ENCODE results near the gene URI1.
"Not testable (repeated sequence)": the region's sequence is repeated elsewhere in the genome, so short reads cannot be mapped to it uniquely, and the experiment has no call there.

The URI1 gene

DNA sequence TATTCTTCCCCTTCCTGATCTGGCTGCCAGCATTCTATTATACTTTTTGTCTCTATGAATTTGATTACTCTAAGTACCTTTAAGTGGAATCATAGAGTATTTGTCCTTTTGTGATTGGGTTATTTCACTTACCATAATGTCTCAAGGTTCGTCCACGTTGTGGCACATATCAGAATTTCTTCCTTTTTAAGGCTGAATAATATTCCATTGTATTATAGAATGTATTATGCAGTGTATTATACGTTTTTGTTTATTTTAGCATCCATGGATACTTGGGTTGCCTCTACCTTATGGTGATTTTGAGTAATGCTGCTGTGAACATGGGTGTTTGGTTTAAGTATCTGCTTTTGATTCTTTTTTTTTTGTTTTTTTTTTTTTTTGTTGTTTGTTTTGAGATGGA, 19.3 kb downstream of the URI1 start:
- H3K4me3 ChIP-seq (ENCODE audit: low read depth, low read length): no peak overlapping the region
- DNase-seq (ENCODE audit: low read depth): no peak
- TF ChIP-seq, protein P1, sequence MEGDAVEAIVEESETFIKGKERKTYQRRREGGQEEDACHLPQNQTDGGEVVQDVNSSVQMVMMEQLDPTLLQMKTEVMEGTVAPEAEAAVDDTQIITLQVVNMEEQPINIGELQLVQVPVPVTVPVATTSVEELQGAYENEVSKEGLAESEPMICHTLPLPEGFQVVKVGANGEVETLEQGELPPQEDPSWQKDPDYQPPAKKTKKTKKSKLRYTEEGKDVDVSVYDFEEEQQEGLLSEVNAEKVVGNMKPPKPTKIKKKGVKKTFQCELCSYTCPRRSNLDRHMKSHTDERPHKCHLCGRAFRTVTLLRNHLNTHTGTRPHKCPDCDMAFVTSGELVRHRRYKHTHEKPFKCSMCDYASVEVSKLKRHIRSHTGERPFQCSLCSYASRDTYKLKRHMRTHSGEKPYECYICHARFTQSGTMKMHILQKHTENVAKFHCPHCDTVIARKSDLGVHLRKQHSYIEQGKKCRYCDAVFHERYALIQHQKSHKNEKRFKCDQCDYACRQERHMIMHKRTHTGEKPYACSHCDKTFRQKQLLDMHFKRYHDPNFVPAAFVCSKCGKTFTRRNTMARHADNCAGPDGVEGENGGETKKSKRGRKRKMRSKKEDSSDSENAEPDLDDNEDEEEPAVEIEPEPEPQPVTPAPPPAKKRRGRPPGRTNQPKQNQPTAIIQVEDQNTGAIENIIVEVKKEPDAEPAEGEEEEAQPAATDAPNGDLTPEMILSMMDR (IDR thresholded peaks at IDR 0.05; ENCODE audit: insufficient read depth, low read depth, low read length, missing control alignments): no peak

DNA sequence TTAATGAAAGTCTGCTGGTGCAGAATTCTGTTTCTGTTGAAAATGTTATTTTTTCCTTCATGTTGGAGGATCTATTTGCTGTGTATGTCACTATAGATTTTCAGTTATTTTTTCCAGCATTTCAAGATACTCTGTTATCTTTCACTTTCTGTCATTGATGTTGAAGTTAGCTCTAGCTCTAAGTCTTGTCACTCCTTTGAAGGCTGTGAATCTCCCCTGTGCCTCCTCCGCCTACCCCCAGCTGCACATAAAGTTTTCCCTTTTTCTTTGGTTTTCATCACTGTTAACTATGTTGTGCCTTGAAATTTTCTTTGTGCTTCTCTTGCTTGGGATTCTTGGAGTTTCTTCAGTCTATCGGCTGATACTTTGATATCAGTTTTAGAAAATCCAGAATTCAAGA, 20.8 kb downstream of the URI1 start:
- no peak overlapping the region for H3K4me3 ChIP-seq (ENCODE audit: low read depth, low read length)
- TF ChIP-seq, protein P1 (IDR thresholded peaks at IDR 0.05; ENCODE audit: insufficient read depth, low read depth, low read length, missing control alignments): no peak
- no peak for DNase-seq (ENCODE audit: low read depth)

DNA sequence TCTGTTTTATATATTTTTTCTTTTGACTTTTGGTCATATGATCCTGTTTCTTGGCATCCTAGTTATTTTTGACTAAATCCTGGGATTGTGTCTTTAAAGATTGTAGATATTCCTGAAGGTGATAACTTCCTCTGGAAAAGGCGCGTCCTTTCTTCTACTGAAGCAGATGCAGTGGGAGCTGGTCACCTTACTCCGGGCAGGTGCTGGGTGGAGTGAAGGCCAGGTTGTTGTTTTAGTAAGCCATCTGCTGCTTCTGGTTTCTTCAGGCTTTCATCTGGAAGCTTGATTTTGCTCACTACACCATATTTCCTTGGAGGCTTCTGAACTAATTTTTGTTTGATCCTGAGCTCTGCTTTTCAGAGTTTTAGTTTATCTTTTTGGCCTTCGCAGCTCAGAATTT, 21.5 kb downstream of the URI1 start:
- TF ChIP-seq, protein P1 (IDR thresholded peaks at IDR 0.05; ENCODE audit: insufficient read depth, low read depth, low read length, missing control alignments): no peak
- no peak overlapping the region for H3K4me3 ChIP-seq (ENCODE audit: low read depth, low read length)
- no peak for DNase-seq (ENCODE audit: low read depth)

DNA sequence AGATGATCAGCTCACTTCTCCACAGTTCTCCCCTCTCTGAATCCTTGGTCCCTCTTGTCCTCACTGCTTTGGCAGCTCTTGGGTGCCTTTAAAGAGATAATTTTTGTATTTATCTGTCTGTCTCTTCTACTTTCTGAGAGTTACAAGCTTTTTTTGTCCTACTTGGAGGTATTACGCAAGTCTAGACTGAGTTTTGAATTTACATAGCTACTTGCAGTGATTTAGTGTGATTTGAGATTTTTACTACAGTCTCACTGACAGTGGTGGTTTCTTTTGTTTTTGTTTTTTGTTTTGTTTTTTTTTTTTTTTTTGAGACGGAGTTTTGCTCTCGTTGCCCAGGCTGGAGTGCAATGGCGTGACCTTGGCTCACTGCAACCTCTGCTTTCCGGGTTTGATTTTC, 22.1 kb downstream of the URI1 start:
- no peak for DNase-seq (ENCODE audit: low read depth)
- no peak overlapping the region for H3K4me3 ChIP-seq (ENCODE audit: low read depth, low read length)
- TF ChIP-seq, protein P1 (IDR thresholded peaks at IDR 0.05; ENCODE audit: insufficient read depth, low read depth, low read length, missing control alignments): no peak

DNA sequence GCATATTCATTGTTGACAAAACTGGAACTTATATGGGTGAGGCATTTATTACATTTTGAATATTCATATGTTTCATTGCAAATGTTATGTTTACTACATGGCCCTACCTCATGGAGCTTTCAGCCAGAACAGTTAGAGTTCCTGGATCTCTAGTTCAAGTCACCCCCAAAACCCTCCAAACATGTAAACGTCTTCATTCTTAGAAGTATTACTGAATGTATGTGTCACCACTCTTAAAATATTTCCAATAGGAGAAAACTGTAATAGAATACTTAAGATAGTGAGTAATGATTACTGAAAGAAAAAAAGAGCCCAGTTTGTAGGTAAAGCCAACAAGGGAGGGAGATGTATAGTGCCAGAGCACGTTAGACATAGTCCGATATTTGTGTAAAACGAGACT, 23.5 kb downstream of the URI1 start:
- no peak for DNase-seq (ENCODE audit: low read depth)
- TF ChIP-seq, protein P1 (IDR thresholded peaks at IDR 0.05; ENCODE audit: insufficient read depth, low read depth, low read length, missing control alignments): no peak
- H3K4me3 ChIP-seq (ENCODE audit: low read depth, low read length): no peak overlapping the region

DNA sequence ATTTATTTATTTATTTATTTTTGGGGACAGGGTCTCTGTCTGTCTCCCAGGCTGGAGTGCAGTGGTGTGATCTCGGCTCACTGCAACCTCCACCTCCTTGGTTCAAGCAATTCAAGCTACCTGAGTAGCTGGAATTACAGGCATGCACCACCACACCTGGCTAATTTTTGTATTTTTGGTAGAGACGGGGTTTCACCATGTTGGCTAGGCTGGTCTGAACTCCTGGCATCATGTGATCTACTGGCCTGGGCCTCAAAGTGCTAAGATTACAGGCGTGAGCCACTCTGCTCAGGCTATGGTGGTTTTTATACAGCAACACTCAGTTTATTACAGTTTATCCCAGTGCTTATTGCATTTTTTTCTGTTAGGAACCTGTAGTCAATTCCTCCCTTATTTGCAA, 24.1 kb downstream of the URI1 start:
- not testable (repeated sequence) for DNase-seq (ENCODE audit: low read depth); H3K4me3 ChIP-seq (ENCODE audit: low read depth, low read length)

DNA sequence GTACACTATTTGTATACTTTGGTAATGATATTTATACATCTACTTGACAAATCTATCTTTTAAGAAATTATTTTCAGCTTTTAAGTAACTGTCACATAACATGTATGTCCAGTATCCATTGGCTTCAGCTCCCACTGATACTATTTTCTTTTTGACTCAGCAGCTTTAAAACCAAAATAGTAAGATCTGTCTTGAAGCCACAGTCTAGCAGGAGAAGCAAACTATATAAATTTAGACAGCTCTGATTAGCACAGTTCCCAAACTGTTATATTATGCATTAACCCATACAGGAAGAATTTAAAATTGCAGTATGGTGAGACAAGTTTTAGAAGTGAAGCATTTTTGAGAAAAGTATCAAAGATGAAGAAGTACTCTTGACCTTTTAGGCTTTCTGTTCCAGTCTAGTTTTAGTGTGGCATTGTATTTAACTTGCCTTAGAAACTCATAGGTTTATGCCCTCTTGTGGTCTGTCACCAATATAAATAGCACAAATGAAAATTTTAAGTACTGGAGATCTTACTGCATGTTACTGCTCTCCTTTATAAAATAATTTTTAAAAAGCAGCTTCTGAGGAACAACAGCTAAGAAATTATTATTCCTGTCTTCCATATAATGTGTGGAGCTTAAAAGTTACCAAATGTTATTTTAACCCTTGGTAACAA, 24.7 kb downstream of the URI1 start:
- DNase-seq (ENCODE audit: low read depth): peak; percentile 48
- no peak overlapping the region for H3K4me3 ChIP-seq (ENCODE audit: low read depth, low read length)
- TF ChIP-seq, protein P1 (IDR thresholded peaks at IDR 0.05; ENCODE audit: insufficient read depth, low read depth, low read length, missing control alignments): peak; percentile 15
